PC-3 (cell line): ENCODE results near the gene MYH4.

Experiments used
- EZH2 ChIP-seq: fragments of 300-600 bp; sonication (generic); IDR thresholded peaks from one replicate; pipeline ENCODE4 v1.6.1; 2017; ENCODE audit warnings: antibody characterized with exemption, mild to moderate bottlenecking, low read length; ENCODE audit not compliant: unreplicated experiment
- EZH2phosphoT487 ChIP-seq: fragments of 300-600 bp; sonication (generic); IDR thresholded peaks from 2 replicates; pipeline ENCODE4 v1.6.1; 2018; ENCODE audit warnings: mild to moderate bottlenecking, antibody characterized with exemption, low read length, borderline replicate concordance
- TF ChIP-seq, protein P1 (sequence below): fragments of 300-600 bp; sonication (generic); conservative IDR thresholded peaks from 2 replicates; pipeline ENCODE4 v1.5.1; 2017; ENCODE audit warnings: antibody characterized with exemption, low read depth, mild to moderate bottlenecking, low read length

DNA sequence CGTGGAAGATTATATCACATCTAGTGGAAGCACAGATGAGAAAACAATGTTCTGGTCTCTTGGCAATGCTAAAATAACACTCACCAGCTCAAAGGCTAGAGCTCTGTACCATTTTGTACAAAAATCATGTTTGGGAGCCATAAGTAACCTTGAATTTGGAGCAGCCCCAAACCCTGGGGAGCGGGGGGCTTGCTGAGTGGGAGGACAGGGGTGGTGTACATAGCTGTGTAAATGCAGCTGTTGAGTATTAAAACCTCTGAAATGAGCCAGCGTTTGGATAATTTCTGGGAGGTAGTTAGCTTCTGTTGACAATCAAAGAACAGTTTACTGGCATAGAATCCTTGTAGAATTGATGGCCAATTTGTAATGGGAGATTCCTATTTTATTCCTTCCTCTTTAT lies 51.9 kb downstream of the MYH4 start:
- TF ChIP-seq EZH2phosphoT487 (no peak), EZH2 (no peak)
- TF ChIP-seq, protein P1, sequence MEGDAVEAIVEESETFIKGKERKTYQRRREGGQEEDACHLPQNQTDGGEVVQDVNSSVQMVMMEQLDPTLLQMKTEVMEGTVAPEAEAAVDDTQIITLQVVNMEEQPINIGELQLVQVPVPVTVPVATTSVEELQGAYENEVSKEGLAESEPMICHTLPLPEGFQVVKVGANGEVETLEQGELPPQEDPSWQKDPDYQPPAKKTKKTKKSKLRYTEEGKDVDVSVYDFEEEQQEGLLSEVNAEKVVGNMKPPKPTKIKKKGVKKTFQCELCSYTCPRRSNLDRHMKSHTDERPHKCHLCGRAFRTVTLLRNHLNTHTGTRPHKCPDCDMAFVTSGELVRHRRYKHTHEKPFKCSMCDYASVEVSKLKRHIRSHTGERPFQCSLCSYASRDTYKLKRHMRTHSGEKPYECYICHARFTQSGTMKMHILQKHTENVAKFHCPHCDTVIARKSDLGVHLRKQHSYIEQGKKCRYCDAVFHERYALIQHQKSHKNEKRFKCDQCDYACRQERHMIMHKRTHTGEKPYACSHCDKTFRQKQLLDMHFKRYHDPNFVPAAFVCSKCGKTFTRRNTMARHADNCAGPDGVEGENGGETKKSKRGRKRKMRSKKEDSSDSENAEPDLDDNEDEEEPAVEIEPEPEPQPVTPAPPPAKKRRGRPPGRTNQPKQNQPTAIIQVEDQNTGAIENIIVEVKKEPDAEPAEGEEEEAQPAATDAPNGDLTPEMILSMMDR = no peak
